Loucy (cell line): ENCODE results near the gene SPACA1.

Experiments
- H2AFZ ChIP-seq: fragments of 200-600 bp; sonication (generic); 2 replicates; pipeline ENCODE4 v1.6.0; 2016; ENCODE audit warnings: antibody characterized with exemption, mild to moderate bottlenecking, low read length, moderate library complexity
- H3F3A ChIP-seq: fragments of 200-600 bp; 2 replicates; pipeline ENCODE4 v1.6.0; 2016; ENCODE audit warnings: antibody characterized with exemption, low read depth, mild to moderate bottlenecking
- H3K27me3 ChIP-seq: fragments of 200-600 bp; sonication (generic); 2 replicates; pipeline ENCODE4 v1.6.1; 2014; ENCODE audit warnings: low read length, mild to moderate bottlenecking; ENCODE audit not compliant: insufficient read depth, poor library complexity, severe bottlenecking
- H3K36me3 ChIP-seq: fragments of 200-600 bp; sonication (generic); 2 replicates; pipeline ENCODE4 v1.6.1; 2016; ENCODE audit warnings: low read length; ENCODE audit not compliant: insufficient read depth
- H3K4me1 ChIP-seq: fragments of 200-600 bp; sonication (generic); 2 replicates; pipeline ENCODE4 v1.5.1; 2014; ENCODE audit warnings: low read length, mild to moderate bottlenecking; ENCODE audit not compliant: insufficient read depth, poor library complexity, severe bottlenecking
- H3K4me2 ChIP-seq: fragments of 200-600 bp; sonication (generic); 2 replicates; pipeline ENCODE4 v1.6.0; 2014; ENCODE audit warnings: antibody characterized with exemption, low read length, low read depth, mild to moderate bottlenecking; ENCODE audit not compliant: poor library complexity, severe bottlenecking
- H3K4me3 ChIP-seq: fragments of 200-600 bp; sonication (generic); 2 replicates; pipeline ENCODE4 v1.5.1; 2014; ENCODE audit warnings: low read length, mild to moderate bottlenecking, mixed read lengths; ENCODE audit not compliant: poor library complexity, severe bottlenecking
- H3K79me2 ChIP-seq: fragments of 200-600 bp; sonication (generic); 2 replicates; pipeline ENCODE4 v1.6.1; 2014; ENCODE audit warnings: low read length; ENCODE audit not compliant: insufficient read depth
- H3K9ac ChIP-seq: fragments of 200-600 bp; sonication (generic); 2 replicates; pipeline ENCODE4 v1.6.0; 2014; ENCODE audit warnings: mild to moderate bottlenecking, low read depth, low read length, moderate library complexity; ENCODE audit not compliant: poor library complexity, severe bottlenecking
- H3K9me2 ChIP-seq: fragments of 200-600 bp; sonication (generic); replicated peaks from 2 replicates; pipeline ENCODE4 v1.6.1; 2016; ENCODE audit warnings: low read depth, low read length, mixed read lengths
- H3K9me3 ChIP-seq: fragments of 200-600 bp; sonication (generic); 2 replicates; pipeline ENCODE4 v1.6.1; 2014; ENCODE audit warnings: mild to moderate bottlenecking, antibody characterized with exemption, low read length, low read depth; ENCODE audit not compliant: insufficient read depth
- H4K20me1 ChIP-seq: fragments of 200-600 bp; sonication (generic); 2 replicates; pipeline ENCODE4 v1.6.0; 2014; ENCODE audit warnings: antibody characterized with exemption, low read length, mild to moderate bottlenecking; ENCODE audit not compliant: insufficient read depth, poor library complexity, severe bottlenecking
- CTCF ChIP-seq: fragments of 200-600 bp; sonication (generic); conservative IDR thresholded peaks from 2 replicates; pipeline ENCODE4 v1.5.1; 2014; ENCODE audit warnings: mild to moderate bottlenecking, antibody characterized with exemption, low read length
- EZH2phosphoT487 ChIP-seq: fragments of 200-600 bp; IDR thresholded peaks from 2 replicates; pipeline ENCODE4 v1.6.1; 2018; ENCODE audit warnings: antibody characterized with exemption, mild to moderate bottlenecking, moderate library complexity, borderline replicate concordance

SPACA1 gene

GRCh38 chr6:88086792-88087191, 39.2 kb downstream of the SPACA1 start:
- H3K9me2 ChIP-seq = 0 out of 2 replicates have a peak, but pooled peaks cover 3% of the 10 kb centered on the region
- H4K20me1 ChIP-seq = no peaks in the 10 kb centered on the region
- no peak overlapping the region for H2AFZ ChIP-seq
- H3K4me1 ChIP-seq = no peaks in the 10 kb centered on the region
- no peak overlapping the region for H3K4me2 ChIP-seq
- no peak overlapping the region for H3K4me3 ChIP-seq
- H3K79me2 ChIP-seq = no peaks in the 10 kb centered on the region
- no peaks in the 10 kb centered on the region for H3K27me3 ChIP-seq
- no peak overlapping the region for H3K9ac ChIP-seq
- no peaks in the 10 kb centered on the region for H3F3A ChIP-seq
- no peaks in the 10 kb centered on the region for H3K9me3 ChIP-seq
- H3K36me3 ChIP-seq = no peaks in the 10 kb centered on the region
- no peak for TF ChIP-seq CTCF
- TF ChIP-seq EZH2phosphoT487 = no peak

- Histone ChIP-seq H3K9ac (no peak overlapping the region), H3K79me2 (no peaks in the 10 kb centered on the region), H2AFZ (no peak overlapping the region), H3F3A (no peaks in the 10 kb centered on the region), H3K36me3 (no peaks in the 10 kb centered on the region), H4K20me1 (no peaks in the 10 kb centered on the region), H3K4me1 (no peaks in the 10 kb centered on the region), H3K9me3 (no peaks in the 10 kb centered on the region), H3K27me3 (no peaks in the 10 kb centered on the region), H3K9me2 (0 out of 2 replicates have a peak, but pooled peaks cover 3% of the 10 kb centered on the region), H3K4me3 (no peak overlapping the region), H3K4me2 (no peak overlapping the region)
- TF ChIP-seq CTCF (no peak), EZH2phosphoT487 (no peak)
Measured at GRCh38 chr6:88089708-88090107, 42.1 kb downstream of the SPACA1 start.

GRCh38 chr6:88105741-88106340, 58.2 kb downstream of the SPACA1 start:
- H3K4me2 ChIP-seq = no peak overlapping the region
- H3F3A ChIP-seq = no peaks in the 10 kb centered on the region
- H4K20me1 ChIP-seq = no peaks in the 10 kb centered on the region
- no peak overlapping the region for H2AFZ ChIP-seq
- H3K9me2 ChIP-seq = no peaks in the 10 kb centered on the region
- H3K9ac ChIP-seq = no peak overlapping the region
- H3K4me1 ChIP-seq = no peaks in the 10 kb centered on the region
- H3K27me3 ChIP-seq = no peaks in the 10 kb centered on the region
- TF ChIP-seq EZH2phosphoT487 = no peak
- no peak for TF ChIP-seq CTCF
- no peaks in the 10 kb centered on the region for H3K36me3 ChIP-seq
- H3K4me3 ChIP-seq = no peak overlapping the region
- no peaks in the 10 kb centered on the region for H3K9me3 ChIP-seq
- H3K79me2 ChIP-seq = no peaks in the 10 kb centered on the region
